H1 (cell line): ENCODE results near the gene MLF2. TPM values are rescaled to one million over a fixed set of nuclear protein-coding genes. Genes with fewer than 3 reads are reported as not detected.

ENCODE experiments used
- BCL11A ChIP-seq, 2 experiments: IDR thresholded peaks; one replicate each; pipeline ENCODE4 v1.6.1; 2011; ENCODE audit warnings: low read depth in 2 of 2, low read length in 2 of 2, mild to moderate bottlenecking in 2 of 2
- EGR1 ChIP-seq: IDR thresholded peaks from 2 replicates; pipeline ENCODE4 v1.6.1; 2011; ENCODE audit warnings: low read depth, low read length, borderline replicate concordance
- polyA plus RNA-seq, 7 experiments: library from polyadenylated mRNA; depleted of rRNA in 3 of 7; stranded (reverse) in 5 of 7; unstranded in 2 of 7; fragments of >200 nt in 5 of 7; fragments of 200-250 nt in 2 of 7; gene quantifications; 1 replicate in 5 of 7; 2 replicates in 1 of 7; 4 replicates in 1 of 7; pipeline versions ENCODE4 v1.2.1 to v1.2.3, GENCODE V29; 2011 to 2013; ENCODE audit warnings: missing spikeins in 2 of 7, mixed read lengths in 2 of 7
- total RNA-seq: library from RNA; stranded (reverse); fragmentation: NEBNext Ultra II Directional; extraction: Animal tissue kit (Norgen Biotek cat#: 25700); gene quantifications from 2 replicates; pipeline ENCODE4 v1.2.1, GENCODE V29; 2021
- TF ChIP-seq, protein P1 (sequence below): fragments of 300-600 bp; sonication (generic); IDR thresholded peaks from 2 replicates; pipeline ENCODE4 v1.7.1; 2012; ENCODE audit warnings: low read length, moderate library complexity, mild to moderate bottlenecking, inconsistent platforms; ENCODE audit not compliant: insufficient replicate concordance
- TF ChIP-seq, protein P2 (sequence below): IDR thresholded peaks from 2 replicates; pipeline ENCODE4 v1.6.1; 2011; ENCODE audit warnings: low read length, improper control_type of control experiment
- TF ChIP-seq, protein P3 (sequence below): IDR thresholded peaks from 2 replicates; pipeline ENCODE4 v1.6.1; 2012; ENCODE audit warnings: inconsistent platforms
- TF ChIP-seq, protein P4 (sequence below): IDR thresholded peaks from 2 replicates; pipeline ENCODE4 v1.6.1; 2012; ENCODE audit warnings: low read length, inconsistent platforms

MLF2 gene
- total and polyA plus RNA-seq, 2 of the 8 experiments (the other 6 are each of a cell fraction or from before 2014, with no cell fraction given): 229 to 401 TPM

DNA sequence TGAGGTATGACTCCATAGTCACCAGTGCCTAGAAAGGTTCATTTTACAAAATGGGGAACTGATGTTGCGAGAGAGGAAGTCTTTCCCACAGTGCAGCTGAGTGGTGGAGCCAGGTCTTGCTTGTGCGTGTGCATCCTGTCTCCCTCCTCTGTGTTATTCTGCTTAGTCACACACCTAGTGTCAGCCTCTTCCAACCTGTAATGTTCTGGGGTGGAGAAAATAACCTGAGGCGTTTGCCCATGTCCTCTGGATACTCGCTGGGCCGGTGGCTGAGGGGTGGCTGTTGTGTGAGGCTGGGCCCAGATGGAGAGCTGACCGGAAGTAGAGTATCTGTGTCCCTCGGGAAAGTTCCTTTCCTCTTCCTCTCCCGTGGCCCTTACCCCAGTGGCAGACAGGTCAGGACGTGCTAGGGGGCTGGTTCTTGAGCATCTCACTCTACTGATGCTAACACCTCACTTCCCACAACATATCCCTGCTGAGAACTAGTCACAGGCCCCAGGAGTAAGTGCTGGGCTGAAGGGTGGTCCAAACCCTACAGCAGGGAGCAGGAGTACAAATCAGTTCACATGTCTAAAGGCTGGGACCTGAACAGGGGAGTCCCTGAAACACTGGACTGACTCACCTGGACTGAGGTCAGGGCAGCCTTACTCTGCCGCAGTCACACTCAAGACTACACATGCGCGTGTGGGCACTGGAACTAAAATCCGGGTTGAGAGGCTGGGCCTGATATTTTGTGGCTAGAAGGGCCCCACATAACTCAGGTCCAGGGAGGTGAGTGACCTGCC, 7.0 kb downstream of the MLF2 start (continued):
- TF ChIP-seq, protein P1, sequence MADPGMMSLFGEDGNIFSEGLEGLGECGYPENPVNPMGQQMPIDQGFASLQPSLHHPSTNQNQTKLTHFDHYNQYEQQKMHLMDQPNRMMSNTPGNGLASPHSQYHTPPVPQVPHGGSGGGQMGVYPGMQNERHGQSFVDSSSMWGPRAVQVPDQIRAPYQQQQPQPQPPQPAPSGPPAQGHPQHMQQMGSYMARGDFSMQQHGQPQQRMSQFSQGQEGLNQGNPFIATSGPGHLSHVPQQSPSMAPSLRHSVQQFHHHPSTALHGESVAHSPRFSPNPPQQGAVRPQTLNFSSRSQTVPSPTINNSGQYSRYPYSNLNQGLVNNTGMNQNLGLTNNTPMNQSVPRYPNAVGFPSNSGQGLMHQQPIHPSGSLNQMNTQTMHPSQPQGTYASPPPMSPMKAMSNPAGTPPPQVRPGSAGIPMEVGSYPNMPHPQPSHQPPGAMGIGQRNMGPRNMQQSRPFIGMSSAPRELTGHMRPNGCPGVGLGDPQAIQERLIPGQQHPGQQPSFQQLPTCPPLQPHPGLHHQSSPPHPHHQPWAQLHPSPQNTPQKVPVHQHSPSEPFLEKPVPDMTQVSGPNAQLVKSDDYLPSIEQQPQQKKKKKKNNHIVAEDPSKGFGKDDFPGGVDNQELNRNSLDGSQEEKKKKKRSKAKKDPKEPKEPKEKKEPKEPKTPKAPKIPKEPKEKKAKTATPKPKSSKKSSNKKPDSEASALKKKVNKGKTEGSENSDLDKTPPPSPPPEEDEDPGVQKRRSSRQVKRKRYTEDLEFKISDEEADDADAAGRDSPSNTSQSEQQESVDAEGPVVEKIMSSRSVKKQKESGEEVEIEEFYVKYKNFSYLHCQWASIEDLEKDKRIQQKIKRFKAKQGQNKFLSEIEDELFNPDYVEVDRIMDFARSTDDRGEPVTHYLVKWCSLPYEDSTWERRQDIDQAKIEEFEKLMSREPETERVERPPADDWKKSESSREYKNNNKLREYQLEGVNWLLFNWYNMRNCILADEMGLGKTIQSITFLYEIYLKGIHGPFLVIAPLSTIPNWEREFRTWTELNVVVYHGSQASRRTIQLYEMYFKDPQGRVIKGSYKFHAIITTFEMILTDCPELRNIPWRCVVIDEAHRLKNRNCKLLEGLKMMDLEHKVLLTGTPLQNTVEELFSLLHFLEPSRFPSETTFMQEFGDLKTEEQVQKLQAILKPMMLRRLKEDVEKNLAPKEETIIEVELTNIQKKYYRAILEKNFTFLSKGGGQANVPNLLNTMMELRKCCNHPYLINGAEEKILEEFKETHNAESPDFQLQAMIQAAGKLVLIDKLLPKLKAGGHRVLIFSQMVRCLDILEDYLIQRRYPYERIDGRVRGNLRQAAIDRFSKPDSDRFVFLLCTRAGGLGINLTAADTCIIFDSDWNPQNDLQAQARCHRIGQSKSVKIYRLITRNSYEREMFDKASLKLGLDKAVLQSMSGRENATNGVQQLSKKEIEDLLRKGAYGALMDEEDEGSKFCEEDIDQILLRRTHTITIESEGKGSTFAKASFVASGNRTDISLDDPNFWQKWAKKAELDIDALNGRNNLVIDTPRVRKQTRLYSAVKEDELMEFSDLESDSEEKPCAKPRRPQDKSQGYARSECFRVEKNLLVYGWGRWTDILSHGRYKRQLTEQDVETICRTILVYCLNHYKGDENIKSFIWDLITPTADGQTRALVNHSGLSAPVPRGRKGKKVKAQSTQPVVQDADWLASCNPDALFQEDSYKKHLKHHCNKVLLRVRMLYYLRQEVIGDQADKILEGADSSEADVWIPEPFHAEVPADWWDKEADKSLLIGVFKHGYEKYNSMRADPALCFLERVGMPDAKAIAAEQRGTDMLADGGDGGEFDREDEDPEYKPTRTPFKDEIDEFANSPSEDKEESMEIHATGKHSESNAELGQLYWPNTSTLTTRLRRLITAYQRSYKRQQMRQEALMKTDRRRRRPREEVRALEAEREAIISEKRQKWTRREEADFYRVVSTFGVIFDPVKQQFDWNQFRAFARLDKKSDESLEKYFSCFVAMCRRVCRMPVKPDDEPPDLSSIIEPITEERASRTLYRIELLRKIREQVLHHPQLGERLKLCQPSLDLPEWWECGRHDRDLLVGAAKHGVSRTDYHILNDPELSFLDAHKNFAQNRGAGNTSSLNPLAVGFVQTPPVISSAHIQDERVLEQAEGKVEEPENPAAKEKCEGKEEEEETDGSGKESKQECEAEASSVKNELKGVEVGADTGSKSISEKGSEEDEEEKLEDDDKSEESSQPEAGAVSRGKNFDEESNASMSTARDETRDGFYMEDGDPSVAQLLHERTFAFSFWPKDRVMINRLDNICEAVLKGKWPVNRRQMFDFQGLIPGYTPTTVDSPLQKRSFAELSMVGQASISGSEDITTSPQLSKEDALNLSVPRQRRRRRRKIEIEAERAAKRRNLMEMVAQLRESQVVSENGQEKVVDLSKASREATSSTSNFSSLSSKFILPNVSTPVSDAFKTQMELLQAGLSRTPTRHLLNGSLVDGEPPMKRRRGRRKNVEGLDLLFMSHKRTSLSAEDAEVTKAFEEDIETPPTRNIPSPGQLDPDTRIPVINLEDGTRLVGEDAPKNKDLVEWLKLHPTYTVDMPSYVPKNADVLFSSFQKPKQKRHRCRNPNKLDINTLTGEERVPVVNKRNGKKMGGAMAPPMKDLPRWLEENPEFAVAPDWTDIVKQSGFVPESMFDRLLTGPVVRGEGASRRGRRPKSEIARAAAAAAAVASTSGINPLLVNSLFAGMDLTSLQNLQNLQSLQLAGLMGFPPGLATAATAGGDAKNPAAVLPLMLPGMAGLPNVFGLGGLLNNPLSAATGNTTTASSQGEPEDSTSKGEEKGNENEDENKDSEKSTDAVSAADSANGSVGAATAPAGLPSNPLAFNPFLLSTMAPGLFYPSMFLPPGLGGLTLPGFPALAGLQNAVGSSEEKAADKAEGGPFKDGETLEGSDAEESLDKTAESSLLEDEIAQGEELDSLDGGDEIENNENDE: no peak
- TF ChIP-seq, protein P2, sequence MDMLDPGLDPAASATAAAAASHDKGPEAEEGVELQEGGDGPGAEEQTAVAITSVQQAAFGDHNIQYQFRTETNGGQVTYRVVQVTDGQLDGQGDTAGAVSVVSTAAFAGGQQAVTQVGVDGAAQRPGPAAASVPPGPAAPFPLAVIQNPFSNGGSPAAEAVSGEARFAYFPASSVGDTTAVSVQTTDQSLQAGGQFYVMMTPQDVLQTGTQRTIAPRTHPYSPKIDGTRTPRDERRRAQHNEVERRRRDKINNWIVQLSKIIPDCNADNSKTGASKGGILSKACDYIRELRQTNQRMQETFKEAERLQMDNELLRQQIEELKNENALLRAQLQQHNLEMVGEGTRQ: no peak
- TF ChIP-seq BCL11A (IDR thresholded peaks at IDR 0.05; ENCODE audit: low read depth in 2 of 2, low read length in 2 of 2): no peak
- no peak for TF ChIP-seq EGR1
- TF ChIP-seq, protein P3, sequence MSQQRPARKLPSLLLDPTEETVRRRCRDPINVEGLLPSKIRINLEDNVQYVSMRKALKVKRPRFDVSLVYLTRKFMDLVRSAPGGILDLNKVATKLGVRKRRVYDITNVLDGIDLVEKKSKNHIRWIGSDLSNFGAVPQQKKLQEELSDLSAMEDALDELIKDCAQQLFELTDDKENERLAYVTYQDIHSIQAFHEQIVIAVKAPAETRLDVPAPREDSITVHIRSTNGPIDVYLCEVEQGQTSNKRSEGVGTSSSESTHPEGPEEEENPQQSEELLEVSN: no peak
- TF ChIP-seq, protein P4, sequence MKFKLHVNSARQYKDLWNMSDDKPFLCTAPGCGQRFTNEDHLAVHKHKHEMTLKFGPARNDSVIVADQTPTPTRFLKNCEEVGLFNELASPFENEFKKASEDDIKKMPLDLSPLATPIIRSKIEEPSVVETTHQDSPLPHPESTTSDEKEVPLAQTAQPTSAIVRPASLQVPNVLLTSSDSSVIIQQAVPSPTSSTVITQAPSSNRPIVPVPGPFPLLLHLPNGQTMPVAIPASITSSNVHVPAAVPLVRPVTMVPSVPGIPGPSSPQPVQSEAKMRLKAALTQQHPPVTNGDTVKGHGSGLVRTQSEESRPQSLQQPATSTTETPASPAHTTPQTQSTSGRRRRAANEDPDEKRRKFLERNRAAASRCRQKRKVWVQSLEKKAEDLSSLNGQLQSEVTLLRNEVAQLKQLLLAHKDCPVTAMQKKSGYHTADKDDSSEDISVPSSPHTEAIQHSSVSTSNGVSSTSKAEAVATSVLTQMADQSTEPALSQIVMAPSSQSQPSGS: no peak
